Astrocyte (in vitro differentiated cells and primary cell): ENCODE results near the gene CCDC12. TPM values are rescaled to one million over a fixed set of nuclear protein-coding genes. Genes with fewer than 3 reads are reported as not detected.

Experiments
- DNase-seq: peaks from one replicate; pipeline ENCODE4 v3.0.0-alpha.2; 2010; ENCODE audit warnings: low read depth
- FAIRE-seq: peaks from 2 replicates; lab custom pipeline; 2011; peaks lifted over from hg19 to GRCh38; lab: Jason Lieb, UNC
- H2AFZ ChIP-seq: 2 replicates; pipeline ENCODE4 v1.6.0; 2012; ENCODE audit warnings: low read depth, low read length, inconsistent platforms
- H3K27ac ChIP-seq: 2 replicates; pipeline ENCODE4 v1.5.1; 2011; ENCODE audit warnings: low read depth, low read length, inconsistent platforms
- H3K27me3 ChIP-seq: 2 replicates; pipeline ENCODE4 v1.6.0; 2011; ENCODE audit warnings: low read length, inconsistent platforms; ENCODE audit not compliant: insufficient read depth
- H3K36me3 ChIP-seq: 2 replicates; pipeline ENCODE4 v1.5.1; 2011; ENCODE audit warnings: low read length, inconsistent platforms; ENCODE audit not compliant: insufficient read depth
- H3K4me1 ChIP-seq: 2 replicates; pipeline ENCODE4 v1.5.1; 2011; ENCODE audit warnings: low read length, inconsistent platforms; ENCODE audit not compliant: insufficient read depth
- H3K4me2 ChIP-seq: 2 replicates; pipeline ENCODE4 v1.6.0; 2012; ENCODE audit warnings: low read length, inconsistent platforms
- H3K4me3 ChIP-seq: 2 replicates; pipeline ENCODE4 v1.5.1; 2011; ENCODE audit warnings: low read depth, mild to moderate bottlenecking, low read length, inconsistent platforms; ENCODE audit not compliant: insufficient read depth
- H3K79me2 ChIP-seq: 2 replicates; pipeline ENCODE4 v1.6.0; 2012; ENCODE audit warnings: mild to moderate bottlenecking, low read length, inconsistent platforms; ENCODE audit not compliant: insufficient read depth
- H3K9ac ChIP-seq: 2 replicates; pipeline ENCODE4 v1.6.0; 2012; ENCODE audit warnings: mild to moderate bottlenecking, low read length, inconsistent platforms
- H3K9me3 ChIP-seq: 2 replicates; pipeline ENCODE4 v1.5.1; 2012; ENCODE audit warnings: low read depth, mild to moderate bottlenecking, low read length, inconsistent platforms; ENCODE audit not compliant: insufficient read depth
- H4K20me1 ChIP-seq: 2 replicates; pipeline ENCODE4 v1.6.0; 2012; ENCODE audit warnings: low read length, inconsistent platforms; ENCODE audit not compliant: insufficient read depth
- H3K27ac Mint-ChIP-seq: one replicate; pipeline ENCODE4 v1.8.0; 2021; ENCODE audit warnings: mild to moderate bottlenecking, mixed read lengths; ENCODE audit not compliant: unreplicated experiment
- H3K27me3 Mint-ChIP-seq: one replicate; pipeline ENCODE4 v1.8.0; 2021; ENCODE audit warnings: low read depth, mixed read lengths; ENCODE audit not compliant: unreplicated experiment
- H3K36me3 Mint-ChIP-seq: one replicate; pipeline ENCODE4 v1.8.0; 2021; ENCODE audit warnings: low read depth, mixed read lengths; ENCODE audit not compliant: unreplicated experiment
- H3K4me1 Mint-ChIP-seq: one replicate; pipeline ENCODE4 v1.8.0; 2021; ENCODE audit warnings: low read depth, mixed read lengths; ENCODE audit not compliant: unreplicated experiment
- H3K4me3 Mint-ChIP-seq: one replicate; pipeline ENCODE4 v1.8.0; 2021; ENCODE audit warnings: mild to moderate bottlenecking, moderate library complexity, mixed read lengths; ENCODE audit not compliant: unreplicated experiment
- H3K9me3 Mint-ChIP-seq: one replicate; pipeline ENCODE4 v1.8.0; 2021; ENCODE audit warnings: mild to moderate bottlenecking, mixed read lengths; ENCODE audit not compliant: unreplicated experiment
- CTCF ChIP-seq: IDR thresholded peaks from 2 replicates; pipeline ENCODE4 v1.5.1; 2011; ENCODE audit warnings: low read depth, mild to moderate bottlenecking, inconsistent platforms, low read length, moderate library complexity; ENCODE audit not compliant: insufficient read depth
- EZH2 ChIP-seq: IDR thresholded peaks from 2 replicates; pipeline ENCODE4 v1.6.1; 2012; ENCODE audit warnings: mild to moderate bottlenecking, low read length, inconsistent platforms; ENCODE audit not compliant: insufficient read depth
- total RNA-seq: library from RNA; stranded (reverse); gene quantifications from 2 replicates; pipeline ENCODE4 v1.2.1, GENCODE V29; 2021

The CCDC12 gene
- total RNA-seq, 1 donor from 2014 or later: 29.0 TPM

DNA sequence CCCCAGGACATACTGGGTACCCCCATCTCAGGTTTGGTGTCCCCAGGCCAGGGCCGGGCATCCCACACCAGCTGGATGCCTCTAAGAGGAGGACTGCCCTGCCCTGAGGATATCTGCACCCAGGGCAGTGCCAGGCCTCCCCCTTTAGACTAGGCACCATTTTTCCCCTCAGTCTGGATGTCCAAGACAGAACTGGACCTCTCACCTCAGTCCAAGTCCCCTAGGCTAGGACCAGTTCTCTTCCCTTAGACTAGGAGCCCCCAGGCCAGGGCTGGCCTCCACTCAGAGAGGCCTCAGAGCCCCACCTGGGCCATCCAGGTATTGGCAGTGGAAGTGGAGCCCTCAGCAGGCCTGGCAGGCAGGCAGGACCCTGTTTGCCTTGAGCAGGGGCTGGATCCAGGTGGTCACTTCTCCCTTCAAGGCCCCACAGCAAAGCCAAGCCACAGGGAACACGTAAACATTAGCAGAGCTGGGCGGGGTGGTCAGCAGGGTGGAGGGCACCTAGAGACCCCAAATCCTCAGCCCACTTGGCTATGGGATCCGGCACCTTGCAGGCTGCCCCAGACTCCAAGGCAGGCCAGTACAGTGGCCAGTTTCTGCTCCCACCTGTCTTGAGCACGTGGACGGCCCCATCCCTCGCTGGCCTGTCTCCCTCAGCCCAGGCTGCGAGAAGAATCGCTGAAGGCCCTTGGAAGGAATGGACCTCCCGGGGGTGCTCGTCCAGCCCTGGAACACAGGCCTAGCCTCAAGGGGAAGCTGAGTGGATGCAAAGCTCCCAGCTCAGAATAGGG, 70.7 kb downstream of the CCDC12 start:
- TF ChIP-seq EZH2: no peak
- no peak for TF ChIP-seq CTCF
- Histone ChIP-seq H2AFZ (no peak overlapping the region), H3K4me3 (no peak overlapping the region), H3K9me3 (no peaks in the 10 kb centered on the region), H3K27me3 (no peaks in the 10 kb centered on the region), H3K4me2 (no peak overlapping the region), H4K20me1 (no peaks in the 10 kb centered on the region), H3K9ac (no peak overlapping the region), H3K27ac (no peak overlapping the region), H3K4me1 (peaks cover 25% of the 10 kb centered on the region), H3K36me3 (no peaks in the 10 kb centered on the region), H3K79me2 (no peaks in the 10 kb centered on the region)
- no peaks in the 10 kb centered on the region for H3K4me1 Mint-ChIP-seq
- H3K27ac Mint-ChIP-seq: no peak overlapping the region
- no peak overlapping the region for H3K4me3 Mint-ChIP-seq
- H3K36me3 Mint-ChIP-seq: no peaks in the 10 kb centered on the region
- no peaks in the 10 kb centered on the region for H3K9me3 Mint-ChIP-seq
- FAIRE-seq (no peak), DNase-seq (no peak)
- H3K27me3 Mint-ChIP-seq: peaks cover 17% of the 10 kb centered on the region

DNA sequence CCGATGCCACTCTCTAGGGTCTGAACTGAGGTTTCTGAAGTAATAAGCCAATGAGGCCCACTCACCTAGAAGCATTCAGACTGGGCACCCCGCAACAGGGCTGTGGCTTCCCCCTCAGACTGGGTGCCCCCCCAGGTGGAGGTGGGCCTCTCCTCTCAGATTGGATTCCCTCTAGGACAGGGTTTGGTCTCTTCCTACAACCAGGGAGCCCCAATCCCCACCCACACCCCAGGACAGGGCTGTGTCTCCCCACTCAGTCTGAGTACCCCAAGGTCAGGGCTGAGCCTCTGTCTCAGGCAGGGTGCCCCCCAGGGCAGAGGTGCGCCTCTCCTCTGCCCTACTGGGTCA, 71.4 kb downstream of the CCDC12 start:
- H3K4me1 ChIP-seq: peaks cover 25% of the 10 kb centered on the region
- Mint-ChIP-seq H3K4me1 (no peaks in the 10 kb centered on the region), H3K4me3 (no peak overlapping the region), H3K27me3 (peaks cover 24% of the 10 kb centered on the region), H3K36me3 (no peaks in the 10 kb centered on the region), H3K9me3 (no peaks in the 10 kb centered on the region), H3K27ac (no peak overlapping the region)
- no peak overlapping the region for H3K27ac ChIP-seq
- no peak overlapping the region for H3K9ac ChIP-seq
- H3K79me2 ChIP-seq: no peaks in the 10 kb centered on the region
- DNase-seq (no peak), FAIRE-seq (no peak)
- no peaks in the 10 kb centered on the region for H4K20me1 ChIP-seq
- H3K36me3 ChIP-seq: no peaks in the 10 kb centered on the region
- H2AFZ ChIP-seq: no peak overlapping the region
- no peak for TF ChIP-seq CTCF
- TF ChIP-seq EZH2: no peak
- H3K9me3 ChIP-seq: no peaks in the 10 kb centered on the region
- no peaks in the 10 kb centered on the region for H3K27me3 ChIP-seq
- no peak overlapping the region for H3K4me2 ChIP-seq
- H3K4me3 ChIP-seq: no peak overlapping the region
